NCI-H1092 treated with DMSO at 0.1 percent for 48 hours (cell line): ENCODE data around the gene PPP2R2D.

Experiments used
- DNase-seq: peaks from one replicate; lab custom pipeline; 2025; lab: John Stamatoyannopoulos, UW

PPP2R2D gene

GRCh38 chr10:131889755-131890154 is 11.1 kb upstream of the PPP2R2D start:
- DNase-seq = no peak

- DNase-seq = no peak
Observed at GRCh38 chr10:131890276-131891195, 10.3 kb upstream of the PPP2R2D start.

- no peak for DNase-seq
Observed at GRCh38 chr10:131891196-131891928, 9.4 kb upstream of the PPP2R2D start.

GRCh38 chr10:131891929-131892805 is 8.6 kb upstream of the PPP2R2D start:
- DNase-seq = no peak

GRCh38 chr10:131892806-131893675 is 7.8 kb upstream of the PPP2R2D start:
- no peak for DNase-seq

- DNase-seq = no peak
Observed at GRCh38 chr10:131895116-131895515, 5.7 kb upstream of the PPP2R2D start.

GRCh38 chr10:131896403-131896802 is 4.4 kb upstream of the PPP2R2D start:
- DNase-seq = no peak

- DNase-seq = no peak
Observed at GRCh38 chr10:131897297-131897899, 3.4 kb upstream of the PPP2R2D start.

- DNase-seq = no peak
Observed at GRCh38 chr10:131898061-131898460, 2.7 kb upstream of the PPP2R2D start.

GRCh38 chr10:131898713-131899112 is 2.1 kb upstream of the PPP2R2D start:
- no peak for DNase-seq

- no peak for DNase-seq
Observed at GRCh38 chr10:131899116-131899690, 1.6 kb upstream of the PPP2R2D start.

- DNase-seq = no peak
Observed at GRCh38 chr10:131899695-131900349, 986 bp upstream of the PPP2R2D start.

GRCh38 chr10:131901181-131901829 is 497 bp downstream of the PPP2R2D start:
- no peak for DNase-seq

GRCh38 chr10:131902211-131902610 is 1.4 kb downstream of the PPP2R2D start:
- DNase-seq = no peak

GRCh38 chr10:131902691-131903090 is 1.9 kb downstream of the PPP2R2D start:
- no peak for DNase-seq

- no peak for DNase-seq
Observed at GRCh38 chr10:131905267-131905571, 4.4 kb downstream of the PPP2R2D start.

- DNase-seq = no peak
Observed at GRCh38 chr10:131905603-131906268, 4.9 kb downstream of the PPP2R2D start.

- DNase-seq = no peak
Observed at GRCh38 chr10:131906269-131906639, 5.4 kb downstream of the PPP2R2D start.

GRCh38 chr10:131907679-131908078 is 6.9 kb downstream of the PPP2R2D start:
- no peak for DNase-seq
